ENCODE measurements around the gene IST1.

DNA sequence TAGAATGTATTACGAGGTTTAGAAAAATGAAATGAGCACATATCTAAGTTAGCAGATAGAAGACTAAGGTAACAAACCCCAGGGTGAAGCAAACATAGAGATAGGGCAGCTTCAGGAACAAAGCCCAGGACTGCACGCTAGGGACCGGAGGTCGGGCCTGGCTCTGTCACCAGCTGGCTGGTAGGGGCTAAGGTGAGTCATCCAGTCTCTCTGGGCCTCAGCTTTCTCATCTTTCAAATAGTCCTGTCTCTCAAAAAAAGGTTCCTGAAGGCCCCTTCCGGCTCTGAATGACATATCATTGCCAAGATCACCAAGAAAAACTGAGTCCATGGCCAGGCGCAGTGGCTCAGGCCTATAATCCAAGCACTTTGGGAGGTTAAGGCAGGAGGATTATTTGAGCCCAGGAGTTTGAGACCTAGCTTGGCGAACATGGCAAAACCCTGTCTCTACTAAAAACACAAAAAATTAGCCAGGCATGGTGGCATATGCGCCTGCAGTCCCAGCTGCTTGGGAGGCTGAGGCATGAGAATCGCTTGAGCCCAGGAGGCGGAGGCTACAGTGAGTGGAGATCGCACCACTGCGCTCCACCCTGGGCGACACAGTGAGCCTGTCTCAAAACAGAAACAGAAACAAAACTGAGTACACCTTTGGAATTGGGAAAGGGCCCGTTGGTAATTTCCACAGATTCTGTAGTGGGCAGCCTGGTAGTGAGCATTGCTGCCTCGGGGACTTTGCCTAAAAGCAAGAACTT lies 78.9 kb downstream of the IST1 start:
- TF ChIP-seq CTCF (IDR thresholded peaks at IDR 0.05; ENCODE audit: low read depth, low read length) (no peak), MYC (IDR thresholded peaks at IDR 0.05; ENCODE audit: low read depth, low read length) (no peak)
